Stimulated activated CD4-positive, alpha-beta T cell treated with anti-CD3 and anti-CD28 coated beads, Interleukin-1b, Interleukin-23, amount 100 ng/mL, for 48 hours (primary cell): Measurements from ENCODE around the gene WDR73.
"Not testable (repeated sequence)": the region's sequence is repeated elsewhere in the genome, so short reads cannot be mapped to it uniquely, and the experiment has no call there.

ENCODE experiments used
- DNase-seq: peaks from one replicate; pipeline ENCODE4 v3.0.0-alpha.2; 2020

Gene WDR73

GRCh38 chr15:84657748-84658079 lies 3.6 kb upstream of the WDR73 start:
- DNase-seq = no peak

GRCh38 chr15:84656972-84657371 lies 2.9 kb upstream of the WDR73 start:
- DNase-seq = no peak

GRCh38 chr15:84654689-84655453 lies 788 bp upstream of the WDR73 start:
- peak; percentile 82 for DNase-seq

GRCh38 chr15:84653584-84653909 lies 536 bp downstream of the WDR73 start:
- no peak for DNase-seq

- no peak for DNase-seq
Measured at GRCh38 chr15:84649706-84650105, 4.4 kb downstream of the WDR73 start.

- no peak for DNase-seq
Measured at GRCh38 chr15:84648539-84648938, 5.5 kb downstream of the WDR73 start.

GRCh38 chr15:84647726-84648125 lies 6.4 kb downstream of the WDR73 start:
- no peak for DNase-seq

- DNase-seq = no peak
Measured at GRCh38 chr15:84645997-84646396, 8.1 kb downstream of the WDR73 start.

GRCh38 chr15:84645496-84645895 lies 8.6 kb downstream of the WDR73 start:
- no peak for DNase-seq

GRCh38 chr15:84643838-84644237 lies 10.2 kb downstream of the WDR73 start:
- DNase-seq = no peak

GRCh38 chr15:84642640-84643039 lies 11.4 kb downstream of the WDR73 start:
- DNase-seq = not testable (repeated sequence)

- not testable (repeated sequence) for DNase-seq
Measured at GRCh38 chr15:84641871-84642270, 12.2 kb downstream of the WDR73 start.

GRCh38 chr15:84638103-84638502 lies 16.0 kb downstream of the WDR73 start:
- DNase-seq = no peak

- DNase-seq = no peak
Measured at GRCh38 chr15:84634228-84634837, 19.8 kb downstream of the WDR73 start.

GRCh38 chr15:84633311-84634227 lies 20.5 kb downstream of the WDR73 start:
- peak; percentile 69 for DNase-seq

- DNase-seq = no peak
Measured at GRCh38 chr15:84631706-84632272, 22.3 kb downstream of the WDR73 start.

- no peak for DNase-seq
Measured at GRCh38 chr15:84629033-84629432, 25.1 kb downstream of the WDR73 start.

- DNase-seq = no peak
Measured at GRCh38 chr15:84625123-84625522, 29.0 kb downstream of the WDR73 start.

GRCh38 chr15:84624359-84624758 lies 29.7 kb downstream of the WDR73 start:
- DNase-seq = no peak

GRCh38 chr15:84621358-84621979 lies 32.6 kb downstream of the WDR73 start:
- no peak for DNase-seq

GRCh38 chr15:84620626-84621025 lies 33.5 kb downstream of the WDR73 start:
- DNase-seq = no peak

- no peak for DNase-seq
Measured at GRCh38 chr15:84616235-84616634, 37.8 kb downstream of the WDR73 start.

GRCh38 chr15:84611631-84612030 lies 42.5 kb downstream of the WDR73 start:
- no peak for DNase-seq
